SK-N-SH (cell line): ENCODE measurements around the gene PPP1R9B. TPM values are rescaled to one million over a fixed set of nuclear protein-coding genes. Genes with fewer than 3 reads are reported as not detected.

Experiments used
- CTCF ChIA-PET: fragments of 300-600, 350-600 bp; formaldehyde crosslinking; extraction: SDS; loops from one replicate; lab custom pipeline; 2021; lab: Yijun Ruan, JAX
- POLR2A ChIA-PET: fragments of 350-600 bp; sonication (Branson Sonifier 250); formaldehyde crosslinking; extraction: SDS; loops from one replicate; lab custom pipeline; 2020; ENCODE audit warnings: antibody characterized with exemption, inconsistent platforms; lab: Yijun Ruan, JAX
- DNase-seq: peaks from one replicate; pipeline ENCODE4 v3.0.0; 2012
- H2AFZ ChIP-seq: fragments of 200-600 bp; sonication (generic); 2 replicates; pipeline ENCODE4 v1.8.1; 2016; ENCODE audit warnings: antibody characterized with exemption, mild to moderate bottlenecking, low read depth
- H3F3A ChIP-seq: fragments of 200-600 bp; sonication (generic); replicated peaks from 2 replicates; pipeline ENCODE3; 2016; ENCODE audit warnings: antibody characterized with exemption, mild to moderate bottlenecking; ENCODE audit not compliant: insufficient read depth
- H3K27ac ChIP-seq, 2 experiments: fragments of 200-500 bp in 1 of 2; fragments of 200-600 bp in 1 of 2; sonication (Bioruptor generic) in 1 of 2; sonication (generic), shearing (Covaris generic) in 1 of 2; 2 replicates each; pipeline versions ENCODE4 v1.5.1 to v1.6.1; 2014 to 2016; ENCODE audit warnings: low read depth in 2 of 2, inconsistent platforms in 1 of 2, low read length in 1 of 2, mild to moderate bottlenecking in 1 of 2, mixed read lengths in 1 of 2
- H3K27me3 ChIP-seq: fragments of 200-600 bp; sonication (generic), shearing (Covaris generic); 2 replicates; pipeline ENCODE4 v1.6.1; 2016; ENCODE audit warnings: mixed run types; ENCODE audit not compliant: insufficient read depth
- H3K36me3 ChIP-seq, 2 experiments: fragments of 200-500 bp in 1 of 2; fragments of 200-600 bp in 1 of 2; sonication (Bioruptor generic) in 1 of 2; sonication (generic) in 1 of 2; replicated peaks in 1 of 2; 2 replicates each; pipeline versions ENCODE3 to v1.5.1; 2014 to 2016; ENCODE audit warnings: low read length in 1 of 2, mild to moderate bottlenecking in 1 of 2; ENCODE audit not compliant: insufficient read depth in 2 of 2, control insufficient read depth in 1 of 2
- H3K4me1 ChIP-seq, 2 experiments: fragments of 200-500 bp in 1 of 2; fragments of 200-600 bp in 1 of 2; sonication (Bioruptor generic) in 1 of 2; sonication (generic), shearing (Covaris generic) in 1 of 2; 2 replicates each; pipeline versions ENCODE4 v1.5.1 to v1.6.1; 2014 to 2016; ENCODE audit warnings: low read depth in 1 of 2, low read length in 1 of 2, mixed run types in 1 of 2; ENCODE audit not compliant: insufficient read depth in 2 of 2, control insufficient read depth in 1 of 2
- H3K4me2 ChIP-seq: fragments of 200-600 bp; sonication (generic), shearing (Covaris generic); 2 replicates; pipeline ENCODE4 v1.6.1; 2017; ENCODE audit warnings: mixed run types
- H3K4me3 ChIP-seq, 2 experiments: fragments of 200-500 bp in 1 of 2; fragments of 200-600 bp in 1 of 2; sonication (Bioruptor generic) in 1 of 2; sonication (generic), shearing (Covaris generic) in 1 of 2; 2 replicates each; pipeline versions ENCODE4 v1.5.1 to v1.8.1; 2014 to 2016; ENCODE audit warnings: low read depth in 2 of 2, inconsistent platforms in 1 of 2, low read length in 1 of 2, mild to moderate bottlenecking in 1 of 2, mixed read lengths in 1 of 2, moderate library complexity in 1 of 2
- H3K79me2 ChIP-seq: fragments of 200-600 bp; sonication (generic); 2 replicates; pipeline ENCODE4 v1.8.1; 2017; ENCODE audit warnings: mild to moderate bottlenecking; ENCODE audit not compliant: insufficient read depth
- H3K9ac ChIP-seq: fragments of 200-600 bp; sonication (generic); 2 replicates; pipeline ENCODE4 v1.6.1; 2017; ENCODE audit warnings: mixed run types
- H3K9me2 ChIP-seq: fragments of 200-600 bp; sonication (generic); 2 replicates; pipeline ENCODE4 v1.6.1; 2017; ENCODE audit warnings: mixed run types
- H3K9me3 ChIP-seq: fragments of 200-600 bp; sonication (generic); 2 replicates; pipeline ENCODE4 v1.6.1; 2017; ENCODE audit warnings: mixed run types, mild to moderate bottlenecking, moderate library complexity
- H4K20me1 ChIP-seq: fragments of 200-600 bp; sonication (generic); 2 replicates; pipeline ENCODE4 v1.6.1; 2017; ENCODE audit warnings: mild to moderate bottlenecking, mixed run types; ENCODE audit not compliant: insufficient read depth
- EP300 ChIP-seq, 2 experiments: IDR thresholded peaks; 2 replicates each; pipeline versions ENCODE4 v1.4.0 to v1.6.1; 2012; ENCODE audit warnings: borderline replicate concordance in 1 of 2, low read depth in 1 of 2, low read length in 1 of 2
- EZH2phosphoT487 ChIP-seq: fragments of 200-600 bp; sonication (generic); IDR thresholded peaks from 2 replicates; pipeline ENCODE4 v1.6.1; 2017; ENCODE audit warnings: low read depth, mixed run types, mild to moderate bottlenecking, antibody characterized with exemption, moderate library complexity, borderline replicate concordance
- FOSL2 ChIP-seq: IDR thresholded peaks from 2 replicates; pipeline ENCODE4 v1.4.0; 2012; ENCODE audit warnings: low read depth, mild to moderate bottlenecking, moderate library complexity, borderline replicate concordance
- FOXJ3 ChIP-seq: sonication (generic); formaldehyde crosslinking; IDR thresholded peaks from 2 replicates; pipeline ENCODE4 v1.5.1; 2020; ENCODE audit warnings: mild to moderate bottlenecking, missing genetic modification reagents
- FOXM1 ChIP-seq: IDR thresholded peaks from 2 replicates; pipeline ENCODE4 v1.4.0; 2012; ENCODE audit warnings: low read depth, mild to moderate bottlenecking
- MEF2A ChIP-seq: IDR thresholded peaks from 2 replicates; pipeline ENCODE4 v1.4.0; 2012; ENCODE audit warnings: low read depth, borderline replicate concordance
- RAD21 ChIP-seq: IDR thresholded peaks from 2 replicates; pipeline ENCODE4 v1.6.1; 2012; ENCODE audit warnings: mild to moderate bottlenecking, low read length
- RFX5 ChIP-seq: IDR thresholded peaks from 2 replicates; pipeline ENCODE4 v1.6.1; 2012; ENCODE audit warnings: mild to moderate bottlenecking, improper control_type of control experiment, low read length
- RXRA ChIP-seq: IDR thresholded peaks from 2 replicates; pipeline ENCODE4 v1.4.0; 2012; ENCODE audit warnings: low read depth, mild to moderate bottlenecking, borderline replicate concordance
- SMC3 ChIP-seq: IDR thresholded peaks from 2 replicates; pipeline ENCODE4 v1.6.1; 2012; ENCODE audit warnings: low read depth, low read length, improper control_type of control experiment
- TEAD4 ChIP-seq: IDR thresholded peaks from 2 replicates; pipeline ENCODE4 v1.4.0; 2012; ENCODE audit warnings: mild to moderate bottlenecking, borderline replicate concordance; ENCODE audit not compliant: insufficient read depth
- YY1 ChIP-seq: IDR thresholded peaks from 2 replicates; pipeline ENCODE4 v1.4.0; 2012; ENCODE audit warnings: low read depth, mild to moderate bottlenecking
- whole genome bisulfite sequencing: methylation state at CpG from one replicate; pipeline ENCODE4 v1.1.6; 2017; ENCODE audit warnings: low lambda C conversion rate; 5-methylcytosine and 5-hydroxymethylcytosine counted together
- polyA plus RNA-seq, 3 experiments: library from polyadenylated mRNA; depleted of rRNA; stranded (reverse); fragments of >200 nt; gene quantifications; 2 replicates each; pipeline ENCODE4 v1.2.3, GENCODE V29; 2012
- TF ChIP-seq, protein P1 (sequence below): fragments of 150-350 bp; IDR thresholded peaks from 2 replicates; pipeline ENCODE4 v1.6.1; 2016; ENCODE audit warnings: mild to moderate bottlenecking, low read depth, low read length
- TF ChIP-seq, protein P2 (sequence below): IDR thresholded peaks from 2 replicates; pipeline ENCODE4 v1.4.0; 2012; ENCODE audit warnings: low read depth
- TF ChIP-seq, protein P3 (sequence below): IDR thresholded peaks from 2 replicates; pipeline ENCODE4 v1.4.0; 2012; ENCODE audit warnings: low read depth, borderline replicate concordance

The PPP1R9B gene
- polyA plus RNA-seq, 1 of the 3 experiments (the other 2 are of a cell fraction): 35.2 TPM

DNA sequence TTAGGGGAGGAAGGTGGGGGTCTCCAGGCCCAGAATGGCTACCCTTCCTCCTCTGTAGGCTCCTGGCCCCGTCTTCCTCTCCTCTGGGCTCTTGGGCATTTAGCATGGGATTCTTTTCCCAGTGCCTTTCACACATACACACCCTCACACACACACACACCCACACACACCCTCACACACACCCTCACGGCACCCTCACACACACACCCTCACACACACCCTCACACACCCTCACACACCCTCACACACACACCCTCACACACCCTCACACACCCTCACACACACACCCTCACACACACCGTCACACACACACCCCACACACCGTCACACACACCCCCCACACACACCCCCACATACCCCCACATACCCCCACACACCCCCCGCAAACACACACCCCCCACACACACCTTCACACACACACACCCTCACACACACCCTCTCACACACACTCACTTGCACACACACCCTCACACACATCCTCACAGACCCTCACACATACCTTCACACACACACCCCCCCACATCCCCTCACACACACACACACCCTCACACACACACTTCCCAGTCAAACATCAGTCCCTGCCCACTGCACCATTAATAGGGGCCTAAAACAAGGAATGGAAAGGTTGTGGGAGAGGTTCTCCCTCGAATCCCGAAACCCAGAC is 16.2 kb upstream of the PPP1R9B start (continued):
- TF ChIP-seq, protein P1, sequence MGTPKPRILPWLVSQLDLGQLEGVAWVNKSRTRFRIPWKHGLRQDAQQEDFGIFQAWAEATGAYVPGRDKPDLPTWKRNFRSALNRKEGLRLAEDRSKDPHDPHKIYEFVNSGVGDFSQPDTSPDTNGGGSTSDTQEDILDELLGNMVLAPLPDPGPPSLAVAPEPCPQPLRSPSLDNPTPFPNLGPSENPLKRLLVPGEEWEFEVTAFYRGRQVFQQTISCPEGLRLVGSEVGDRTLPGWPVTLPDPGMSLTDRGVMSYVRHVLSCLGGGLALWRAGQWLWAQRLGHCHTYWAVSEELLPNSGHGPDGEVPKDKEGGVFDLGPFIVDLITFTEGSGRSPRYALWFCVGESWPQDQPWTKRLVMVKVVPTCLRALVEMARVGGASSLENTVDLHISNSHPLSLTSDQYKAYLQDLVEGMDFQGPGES: no peak
- no peak for TF ChIP-seq EZH2phosphoT487
- TF ChIP-seq TEAD4: no peak
- no peak for TF ChIP-seq RFX5
- no peak for TF ChIP-seq SMC3
- no peak for TF ChIP-seq EP300 (IDR thresholded peaks at IDR 0.05; ENCODE audit: borderline replicate concordance in 1 of 2, low read depth in 1 of 2, low read length in 1 of 2)

DNA sequence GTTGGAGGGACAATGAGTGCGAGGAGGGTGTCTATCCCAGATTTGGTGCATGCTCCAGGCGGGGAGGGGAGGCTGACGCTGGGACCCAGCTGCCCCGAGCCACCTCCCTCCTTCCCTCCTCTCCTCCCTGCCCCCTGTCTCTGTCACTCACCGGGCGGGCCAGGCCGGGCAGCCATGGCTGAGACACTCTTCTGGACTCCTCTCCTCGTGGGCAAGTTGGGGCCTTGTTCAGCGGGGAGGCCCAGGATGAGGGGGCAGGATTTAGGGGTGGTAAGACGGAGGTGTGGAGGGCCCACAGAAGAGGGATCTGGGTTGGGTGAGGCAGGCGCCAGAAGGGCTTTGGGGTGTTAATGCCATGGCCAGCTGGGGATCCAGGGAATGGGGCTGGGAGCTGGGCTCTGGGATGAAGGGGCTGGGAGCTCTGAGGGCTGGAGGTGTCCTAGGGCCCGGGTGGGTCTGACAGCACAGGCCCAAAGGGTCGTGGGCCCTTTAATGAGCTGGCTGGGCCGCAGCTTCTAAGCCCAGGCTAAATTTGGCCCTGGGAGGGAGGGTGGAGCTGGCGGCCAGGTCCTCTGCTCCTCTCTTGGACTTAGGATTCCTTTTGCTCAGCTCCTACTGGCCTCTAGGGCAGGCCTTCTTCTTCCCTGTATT is 15.5 kb upstream of the PPP1R9B start, which contains the start of gene SGCA:
SGCA (plus strand) TSS at position 139 of the 651 bp plus-strand sequence; CDS start at position 175, 36 bp downstream.
- Histone ChIP-seq H3K4me2 (no peak within 1 kb of the TSS), H3K9me2 (no peaks in the 10 kb centered on the region), H3K27ac (no peak within 1 kb of the TSS), H3F3A (no peaks in the 10 kb centered on the region), H3K4me1 (peaks cover 3 to 12% of the 10 kb centered on the region in 2 experiments; a peak in 1 of 4 replicates), H3K36me3 (no peaks in the 10 kb centered on the region), H3K79me2 (no peaks in the 10 kb centered on the region), H3K9me3 (no peaks in the 10 kb centered on the region), H3K9ac (no peak within 1 kb of the TSS), H3K4me3 (no peak within 1 kb of the TSS), H2AFZ (no peak within 1 kb of the TSS), H4K20me1 (no peaks in the 10 kb centered on the region), H3K27me3 (no peaks in the 10 kb centered on the region)
- 72% methylated on average over 13 of the region's 15 CpGs for WGBS
- ChIA-PET CTCF (interaction anchor here (0.8 to 17.0 kb wide), 20 partner anchors 8 to 132 kb away, joined by 3 to 517 read pairs (median 5); partner anchors contain the start of genes COL1A1, PDK2 and PPP1R9B), POLR2A (interaction anchor here (0.6 to 1.1 kb wide), 3 partner anchors 12 to 117 kb away, joined by 3 to 4 read pairs (median 3); no protein-coding TSS in a partner anchor)
- no peak for DNase-seq
- TF ChIP-seq, protein P1: no peak
- TF ChIP-seq YY1: no peak
- no peak for TF ChIP-seq RXRA
- no peak for TF ChIP-seq FOSL2
- TF ChIP-seq, protein P2, sequence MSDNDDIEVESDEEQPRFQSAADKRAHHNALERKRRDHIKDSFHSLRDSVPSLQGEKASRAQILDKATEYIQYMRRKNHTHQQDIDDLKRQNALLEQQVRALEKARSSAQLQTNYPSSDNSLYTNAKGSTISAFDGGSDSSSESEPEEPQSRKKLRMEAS: no peak
- TF ChIP-seq TEAD4: no peak
- TF ChIP-seq FOXJ3 (CRISPR knock-in tag): no peak
- TF ChIP-seq RAD21: no peak
- TF ChIP-seq, protein P3, sequence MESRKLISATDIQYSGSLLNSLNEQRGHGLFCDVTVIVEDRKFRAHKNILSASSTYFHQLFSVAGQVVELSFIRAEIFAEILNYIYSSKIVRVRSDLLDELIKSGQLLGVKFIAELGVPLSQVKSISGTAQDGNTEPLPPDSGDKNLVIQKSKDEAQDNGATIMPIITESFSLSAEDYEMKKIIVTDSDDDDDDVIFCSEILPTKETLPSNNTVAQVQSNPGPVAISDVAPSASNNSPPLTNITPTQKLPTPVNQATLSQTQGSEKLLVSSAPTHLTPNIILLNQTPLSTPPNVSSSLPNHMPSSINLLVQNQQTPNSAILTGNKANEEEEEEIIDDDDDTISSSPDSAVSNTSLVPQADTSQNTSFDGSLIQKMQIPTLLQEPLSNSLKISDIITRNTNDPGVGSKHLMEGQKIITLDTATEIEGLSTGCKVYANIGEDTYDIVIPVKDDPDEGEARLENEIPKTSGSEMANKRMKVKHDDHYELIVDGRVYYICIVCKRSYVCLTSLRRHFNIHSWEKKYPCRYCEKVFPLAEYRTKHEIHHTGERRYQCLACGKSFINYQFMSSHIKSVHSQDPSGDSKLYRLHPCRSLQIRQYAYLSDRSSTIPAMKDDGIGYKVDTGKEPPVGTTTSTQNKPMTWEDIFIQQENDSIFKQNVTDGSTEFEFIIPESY: no peak
- no peak for TF ChIP-seq MEF2A
- no peak for TF ChIP-seq EZH2phosphoT487
- no peak for TF ChIP-seq FOXM1
